Glomerular visceral epithelial cell (primary cell): ENCODE data around the gene IKBKG.
"Not testable (repeated sequence)": the region's sequence is repeated elsewhere in the genome, so short reads cannot be mapped to it uniquely, and the experiment has no call there.

ENCODE experiments used
- DNase-seq: peaks from one replicate; pipeline ENCODE4 v3.0.0-alpha.2; 2016; ENCODE audit errors: extremely low spot score

The IKBKG gene

DNA sequence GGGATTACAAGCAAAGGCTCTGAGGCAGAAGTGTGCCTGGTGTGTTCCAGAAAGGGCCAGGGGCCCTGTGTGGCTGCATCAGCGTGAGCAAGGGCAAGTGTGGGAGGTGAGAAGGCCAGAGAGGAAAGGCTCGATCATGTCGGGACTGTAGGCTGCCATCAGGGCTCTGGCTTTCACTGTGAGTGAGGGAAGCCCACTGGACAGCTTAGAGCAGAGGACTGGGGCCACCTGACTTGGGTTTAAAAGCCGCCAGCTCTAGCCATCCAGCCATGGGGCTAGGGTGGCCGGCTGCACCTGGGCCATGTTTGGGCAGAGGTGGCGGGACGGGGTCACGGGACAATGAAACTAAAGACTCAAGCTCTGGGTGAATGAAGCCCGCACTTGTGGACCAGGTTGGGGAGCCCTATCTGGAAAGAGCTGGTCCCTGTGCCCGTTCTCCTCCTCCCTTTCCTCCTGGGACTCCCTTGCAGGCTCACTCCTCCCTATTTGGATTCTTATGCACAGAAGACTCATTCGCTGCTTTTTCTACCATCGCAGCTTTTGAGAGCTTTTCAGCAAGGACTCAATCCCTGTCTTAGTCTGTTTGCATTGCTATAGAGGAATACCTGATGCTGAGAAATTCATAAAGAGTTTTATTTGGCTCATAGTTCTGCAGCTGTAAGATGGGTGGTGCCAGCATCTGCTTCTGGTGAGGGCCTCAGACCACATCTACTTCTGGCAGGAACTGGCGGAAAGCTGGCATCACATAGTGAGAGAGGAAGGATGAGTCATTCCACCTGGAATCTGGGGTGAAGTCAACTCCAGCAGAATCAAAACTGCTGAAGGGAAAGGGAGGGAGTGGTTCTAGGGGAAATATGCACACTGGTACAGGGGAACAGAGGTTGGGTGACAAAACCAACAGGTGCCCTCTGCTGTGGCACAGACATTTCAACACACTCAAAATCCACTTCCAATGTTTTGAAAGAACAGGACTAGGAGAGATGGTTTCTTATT lies 56.3 kb downstream of the IKBKG start:
- peak; percentile 79 for DNase-seq

DNA sequence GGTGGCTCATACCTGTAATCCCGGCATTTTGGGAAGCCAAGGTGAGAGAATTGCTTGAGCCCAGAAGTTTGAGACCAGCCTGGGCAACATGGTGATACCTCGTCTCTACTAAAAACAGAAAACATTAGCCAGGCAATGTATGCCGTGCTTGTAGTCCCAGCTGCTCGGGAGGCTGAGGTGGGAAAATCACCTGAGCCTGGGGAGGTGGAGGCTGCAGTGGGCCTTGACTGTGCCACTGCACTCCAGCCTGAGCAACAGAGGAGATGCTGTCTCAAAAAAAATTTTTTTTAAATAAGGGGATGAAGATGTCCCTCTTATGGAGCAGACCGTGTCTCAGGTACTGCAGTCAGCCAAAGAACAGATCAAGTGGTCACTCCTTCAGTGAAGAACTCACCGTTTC lies 58.1 kb downstream of the IKBKG start:
- DNase-seq = no peak

DNA sequence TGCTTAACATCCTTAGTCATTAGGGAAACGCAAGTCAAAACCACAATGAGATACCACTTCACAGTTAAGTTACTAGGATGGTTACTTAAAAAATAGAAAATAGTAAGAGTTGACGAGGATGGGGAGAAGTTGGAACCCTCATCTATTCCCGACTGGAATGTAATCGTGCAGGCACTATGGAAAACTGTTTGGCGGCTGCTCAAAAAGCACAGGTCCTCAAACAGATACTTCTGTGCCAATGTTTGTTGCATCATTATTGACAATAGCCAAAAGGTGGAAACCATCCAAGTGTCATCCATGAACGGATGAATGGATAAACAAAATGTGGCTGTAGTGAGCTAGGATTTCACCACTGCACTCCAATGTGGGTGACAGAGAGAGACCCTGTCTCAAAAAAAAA lies 60.0 kb downstream of the IKBKG start:
- no peak for DNase-seq

DNA sequence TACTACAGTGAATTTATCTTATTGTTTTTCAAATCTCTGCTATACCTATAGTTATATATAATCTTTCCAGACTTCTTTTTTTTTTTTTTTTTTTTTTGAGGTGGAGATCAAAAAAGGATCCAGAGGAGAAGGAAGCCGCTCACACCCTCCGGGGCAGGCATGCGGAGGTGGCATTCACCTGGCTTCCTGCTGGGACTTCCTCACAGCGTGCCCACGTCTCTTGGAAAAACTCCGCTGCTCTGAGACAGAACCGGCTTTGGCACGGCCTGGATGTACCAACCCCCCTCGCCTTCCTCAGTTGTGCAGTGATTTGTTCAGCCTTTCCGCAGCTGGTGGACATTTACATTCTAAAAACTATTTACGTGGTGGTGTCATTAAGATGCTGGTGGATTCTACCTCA lies 60.6 kb downstream of the IKBKG start:
- not testable (repeated sequence) for DNase-seq

DNA sequence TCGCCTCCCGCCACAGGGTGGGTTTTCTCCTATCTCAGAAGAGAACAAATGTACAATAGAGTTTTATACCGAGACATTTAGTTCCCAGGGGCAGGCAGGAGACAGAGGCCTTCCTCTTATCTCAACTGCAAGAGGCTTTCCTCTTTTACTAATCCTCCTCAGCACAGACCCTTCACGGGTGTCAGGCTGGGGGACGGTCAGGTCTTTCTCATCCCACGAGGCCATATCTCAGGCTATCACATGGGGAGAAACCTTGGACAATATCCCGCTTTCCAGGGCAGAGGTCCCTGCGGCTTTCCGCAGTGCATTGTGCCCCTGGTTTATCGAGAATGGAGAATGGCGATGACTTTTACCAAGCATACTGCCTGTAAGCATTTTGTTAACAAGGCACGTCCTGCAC lies 61.4 kb downstream of the IKBKG start:
- not testable (repeated sequence) for DNase-seq

DNA sequence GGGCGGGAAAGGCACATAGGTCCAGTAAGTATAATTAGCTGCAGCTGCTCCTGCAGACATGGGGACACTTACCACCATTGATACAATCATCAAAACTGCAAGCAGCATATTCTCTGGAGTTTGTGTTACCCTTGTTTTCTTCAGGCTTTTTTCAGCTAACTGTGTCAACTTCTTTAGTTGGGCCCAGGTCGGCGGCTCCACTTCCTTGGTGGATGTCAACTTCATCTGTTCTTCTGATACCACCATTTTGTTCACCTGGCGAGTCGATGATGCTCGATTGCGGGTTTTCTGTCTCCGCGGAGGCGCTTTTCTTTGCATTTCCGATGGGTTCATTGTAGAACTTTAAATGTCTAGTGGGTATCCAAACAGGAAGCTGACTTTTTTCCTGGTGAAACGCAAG lies 63.7 kb downstream of the IKBKG start:
- not testable (repeated sequence) for DNase-seq

DNA sequence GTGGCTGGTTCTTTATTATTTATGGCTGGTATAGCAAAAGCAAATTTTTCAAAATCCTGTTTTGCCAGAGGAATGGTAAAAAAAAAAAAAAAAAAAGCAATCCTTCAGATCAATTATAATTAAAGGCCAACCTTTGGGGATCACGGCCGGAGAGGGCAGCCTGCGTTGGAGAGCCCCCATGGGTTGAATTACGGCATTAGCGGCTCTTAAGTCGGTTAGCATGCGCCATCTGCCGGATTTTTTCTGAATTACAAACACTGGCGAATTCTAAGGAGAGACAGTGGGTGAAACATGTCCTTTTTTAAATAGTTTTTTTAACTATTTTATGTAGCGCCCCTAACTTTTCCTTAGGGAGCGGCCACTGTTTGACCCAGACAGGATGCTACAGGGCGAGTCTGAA lies 66.2 kb downstream of the IKBKG start:
- not testable (repeated sequence) for DNase-seq
